GM21619 (cell line): ENCODE data around the gene ITGAD.
"Not testable (repeated sequence)": the region's sequence is repeated elsewhere in the genome, so short reads cannot be mapped to it uniquely, and the experiment has no call there.

ENCODE experiments used
- ATAC-seq: cut with Tn5 transposase; IDR thresholded peaks from one replicate; pipeline ENCODE4 v1.9.1; 2021; ENCODE audit not compliant: unreplicated experiment

Gene ITGAD

GRCh38 chr16:31429314-31429713, 36.2 kb downstream of the ITGAD start:
- no peak for ATAC-seq

DNA sequence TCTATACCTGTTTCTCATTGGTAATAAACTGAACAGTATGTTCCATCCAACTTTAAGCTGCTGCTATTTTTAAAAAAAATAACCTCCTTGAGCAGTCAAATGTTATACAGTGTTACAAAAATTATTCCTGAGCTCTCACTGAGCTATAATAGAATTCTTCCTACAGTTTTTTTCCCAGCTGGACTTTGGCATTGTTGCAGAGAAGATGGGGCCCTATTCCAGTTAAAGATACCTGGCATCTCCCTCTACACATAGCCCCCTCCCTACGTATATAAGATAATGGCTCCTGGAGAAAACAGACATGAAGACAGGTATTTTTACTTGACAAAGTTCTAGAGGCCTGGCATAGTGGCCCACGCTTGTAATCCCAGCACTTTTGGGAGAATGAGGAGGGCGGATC, 36.7 kb downstream of the ITGAD start:
- ATAC-seq, result no peak

- no peak for ATAC-seq
Observed at GRCh38 chr16:31430380-31431052, 37.4 kb downstream of the ITGAD start.

DNA sequence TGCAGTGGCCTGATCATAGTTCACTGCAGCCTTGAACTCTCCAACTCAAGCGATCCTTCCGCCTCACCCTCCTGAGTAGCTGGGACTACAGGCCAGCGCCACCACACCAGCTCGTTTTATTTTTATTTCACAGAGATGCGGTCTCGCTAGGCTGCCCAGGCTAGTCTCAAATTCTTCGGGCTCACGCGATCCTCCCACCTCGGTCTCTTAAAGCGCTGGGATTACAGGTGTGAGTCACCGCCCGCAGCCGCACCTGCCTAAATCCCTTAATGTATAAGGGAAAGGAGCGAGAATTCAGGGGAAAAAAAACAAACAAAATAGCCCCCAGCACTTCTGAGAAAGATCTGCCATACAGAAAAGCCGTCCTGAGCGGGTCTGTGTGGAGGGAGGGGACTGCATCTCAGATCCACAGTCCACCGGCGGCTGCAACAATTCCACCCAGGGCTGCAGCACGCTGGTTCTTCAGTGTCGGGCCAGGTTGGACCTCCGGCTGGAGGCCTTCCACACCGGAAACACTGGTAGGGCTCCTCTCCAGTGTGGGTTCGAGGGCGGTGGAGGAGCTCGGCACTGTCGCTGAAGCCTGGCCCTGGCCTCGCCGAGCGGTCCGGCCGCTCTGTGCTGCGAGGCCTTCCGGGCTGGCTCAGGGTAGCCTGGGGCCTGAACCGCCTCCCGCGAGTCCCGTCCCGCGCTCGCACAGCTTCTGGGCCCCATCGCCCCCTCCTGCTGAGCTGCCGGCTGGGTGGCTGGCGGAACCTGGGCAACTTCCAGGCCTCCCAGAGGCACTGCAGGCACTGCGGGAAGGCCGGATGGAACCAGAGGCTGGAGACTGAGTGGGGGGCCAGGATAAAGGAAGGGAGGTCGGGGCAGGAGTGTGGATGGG, 42.4 kb downstream of the ITGAD start:
- no peak for ATAC-seq

GRCh38 chr16:31436221-31437045, 43.3 kb downstream of the ITGAD start:
- ATAC-seq, result no peak

GRCh38 chr16:31438414-31438813, 45.3 kb downstream of the ITGAD start:
- ATAC-seq, result no peak

DNA sequence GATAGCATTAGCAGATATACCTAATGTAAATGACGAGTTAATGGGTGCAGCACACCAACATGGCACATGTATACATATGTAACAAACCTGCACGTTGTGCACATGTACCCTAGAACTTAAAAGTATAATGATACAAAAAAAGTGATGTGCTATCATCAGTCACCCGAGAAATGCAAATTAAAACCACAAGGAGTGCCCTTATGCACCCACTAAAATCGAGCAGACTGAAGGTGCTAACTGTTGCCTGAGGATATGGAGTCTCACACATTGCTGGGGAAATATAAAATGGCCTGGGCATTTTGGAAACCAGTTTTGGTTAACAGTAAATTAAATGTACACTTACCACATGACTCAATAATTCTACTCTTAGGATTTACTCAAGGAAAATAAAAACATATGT, 45.9 kb downstream of the ITGAD start:
- not testable (repeated sequence) for ATAC-seq

- ATAC-seq, result no peak
Observed at GRCh38 chr16:31439519-31439918, 46.4 kb downstream of the ITGAD start.

DNA sequence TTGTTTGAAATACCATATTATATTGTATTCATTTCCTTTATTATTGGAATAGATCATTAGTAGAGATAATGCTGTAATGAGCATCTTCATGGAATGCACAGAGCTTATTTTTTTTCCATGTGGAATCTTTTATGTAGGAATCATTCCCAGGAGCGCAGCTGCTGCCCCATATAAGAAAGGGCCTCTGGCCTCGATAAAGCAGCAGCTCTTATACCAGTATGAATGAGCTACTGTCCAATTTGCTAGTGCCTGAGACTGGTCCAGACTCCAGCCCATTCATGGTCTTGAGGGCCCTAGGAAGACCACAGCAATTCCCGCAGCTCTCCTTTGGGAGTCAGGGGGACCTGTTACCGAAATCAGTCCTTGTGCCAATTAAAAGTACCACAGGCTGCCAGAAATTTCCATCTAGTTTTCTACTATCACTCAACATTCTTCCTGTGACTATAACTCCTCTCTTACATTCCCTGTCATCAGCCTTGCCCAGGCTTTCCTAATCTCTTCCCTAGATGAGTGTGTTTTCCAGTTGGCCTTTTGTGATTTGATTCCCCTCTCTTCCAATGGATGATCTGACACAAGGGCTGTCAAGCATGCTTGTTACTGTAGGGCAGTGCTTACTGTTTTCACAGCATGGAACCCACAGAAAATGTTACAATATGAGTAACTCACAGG, 47.5 kb downstream of the ITGAD start:
- ATAC-seq, result no peak

- no peak for ATAC-seq
Observed at GRCh38 chr16:31441956-31442355, 48.8 kb downstream of the ITGAD start.

GRCh38 chr16:31445931-31446330, 52.8 kb downstream of the ITGAD start:
- ATAC-seq, result not testable (repeated sequence)

GRCh38 chr16:31451201-31451600, 58.1 kb downstream of the ITGAD start:
- no peak for ATAC-seq

GRCh38 chr16:31451681-31452351, 58.7 kb downstream of the ITGAD start:
- no peak for ATAC-seq

- ATAC-seq, result no peak
Observed at GRCh38 chr16:31452631-31453106, 59.5 kb downstream of the ITGAD start.

GRCh38 chr16:31453255-31454204, 60.4 kb downstream of the ITGAD start:
- ATAC-seq, result no peak

DNA sequence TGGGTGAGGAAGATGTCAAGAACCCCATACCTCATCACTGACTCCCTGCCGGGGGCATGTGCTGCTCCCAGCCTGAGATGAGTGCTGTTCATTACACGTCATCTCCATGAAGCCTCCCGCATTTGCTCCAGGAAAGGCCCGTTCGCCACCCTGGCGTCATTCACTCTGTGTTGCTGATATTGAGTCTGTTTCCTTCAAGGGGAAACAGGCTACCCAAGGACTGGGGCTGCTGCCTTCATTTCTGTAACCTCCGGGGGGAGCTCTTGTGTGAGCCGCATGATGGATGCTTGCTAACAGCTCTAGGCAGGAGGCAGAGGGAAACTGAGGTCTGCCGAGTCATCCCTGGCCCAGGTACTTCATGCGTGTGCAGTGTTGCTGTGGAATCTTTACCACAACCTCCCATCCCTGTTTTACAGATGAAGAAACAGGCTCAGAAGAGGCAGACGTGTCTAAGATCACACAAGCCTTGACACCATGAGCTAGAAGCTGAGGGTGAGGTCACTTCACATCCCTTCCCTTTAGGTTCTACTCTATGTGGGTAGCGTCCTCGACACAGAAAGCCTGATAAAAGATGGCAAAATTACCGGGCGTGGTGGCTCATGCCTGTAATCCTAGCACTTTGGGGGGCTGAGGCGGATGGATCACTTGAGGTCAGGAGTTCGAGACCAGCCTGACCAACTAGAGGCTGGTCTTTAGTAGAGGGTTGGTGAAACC, 62.6 kb downstream of the ITGAD start:
- ATAC-seq, result no peak

DNA sequence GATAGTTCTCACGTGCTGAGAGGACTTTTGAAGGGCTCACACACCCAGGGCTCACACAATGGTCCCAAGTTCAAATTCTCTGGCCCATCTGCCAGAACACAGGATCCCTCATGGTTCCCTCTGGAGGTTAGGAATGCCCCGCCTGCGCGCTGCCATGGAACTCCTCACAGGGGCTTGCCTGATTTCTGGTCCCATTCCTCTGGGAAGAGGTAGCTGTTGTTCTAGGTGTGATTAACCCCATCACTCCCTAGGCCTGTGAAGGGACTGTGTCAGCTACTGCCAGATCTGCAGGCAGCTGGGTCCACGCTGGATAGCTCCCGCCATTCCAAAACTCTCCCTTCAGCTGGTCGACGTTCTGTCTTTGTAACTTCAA, 63.8 kb downstream of the ITGAD start:
- ATAC-seq, result no peak

DNA sequence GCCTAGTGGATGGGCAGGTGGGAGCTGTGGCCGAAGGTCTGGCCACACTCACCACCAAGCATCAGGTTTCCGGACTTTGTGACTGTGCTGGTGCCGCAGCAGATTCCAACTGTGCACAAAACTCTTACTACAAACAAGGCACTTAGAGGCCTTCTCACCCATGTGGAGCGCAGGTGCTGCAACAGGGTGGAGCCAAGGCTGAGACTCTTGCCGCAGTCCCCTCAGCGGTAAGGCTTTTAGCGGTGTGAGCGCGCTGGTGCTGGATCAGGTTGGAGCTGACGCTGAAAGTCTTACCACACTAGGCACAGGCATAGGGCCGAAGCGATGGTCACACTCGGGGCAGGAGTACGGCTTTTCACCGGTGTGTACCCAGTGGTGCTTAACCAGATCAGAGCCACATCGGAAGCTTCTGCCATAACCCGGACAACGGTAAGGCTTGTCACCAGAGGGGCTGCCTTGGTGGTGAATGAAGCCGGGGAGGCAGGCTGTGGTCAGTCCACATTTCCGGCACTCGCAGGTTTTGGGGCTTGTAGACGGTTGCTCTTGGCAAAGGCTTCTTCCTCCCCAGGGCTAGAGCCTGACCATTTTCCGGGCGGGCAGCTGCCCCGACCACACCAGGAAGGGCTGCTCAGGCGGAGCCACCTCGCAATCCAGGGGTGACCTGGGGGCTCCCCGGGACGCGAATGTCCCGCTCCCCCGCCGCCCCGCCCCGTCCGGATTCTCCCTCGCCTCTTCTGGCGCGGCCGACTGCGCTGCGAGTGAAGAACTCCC, 65.1 kb downstream of the ITGAD start:
- peak; percentile 11 for ATAC-seq
